ENCODE data around the gene OTUB1. TPM values are rescaled to one million over a fixed set of nuclear protein-coding genes. Genes with fewer than 3 reads are reported as not detected.

Gene OTUB1
- polyA plus RNA-seq, 1 donor (not counting 4 experiments of a cell fraction or from before 2014, with no cell fraction given): 106 TPM

GRCh38 chr11:64011371-64011770 is 25.1 kb downstream of the OTUB1 start:
- Histone ChIP-seq H2AFZ (ENCODE audit: control insufficient read depth, low read length) (no peak overlapping the region), H3K4me1 (ENCODE audit: control insufficient read depth, extremely low read depth, insufficient read depth, low read length) (peaks cover 11% of the 10 kb centered on the region), H3K4me3 (ENCODE audit: control insufficient read depth in 2 of 3, extremely low read depth in 1 of 3, insufficient read depth in 2 of 3, low read depth in 1 of 3, low read length in 3 of 3) (no peak overlapping the region), H3K4me2 (ENCODE audit: control insufficient read depth, extremely low read depth, insufficient read depth, low read depth, low read length) (no peak overlapping the region), H3K36me3 (ENCODE audit: control insufficient read depth in 2 of 2, extremely low read depth in 1 of 2, insufficient read depth in 2 of 2, low read length in 2 of 2) (no peaks in the 10 kb centered on the region), H3K9me3 (ENCODE audit: control insufficient read depth, low read depth, low read length) (no peaks in the 10 kb centered on the region), H3K27me3 (ENCODE audit: control insufficient read depth, extremely low read depth, insufficient read depth, low read length) (peaks cover 27% of the 10 kb centered on the region), H3K27ac (ENCODE audit: control insufficient read depth, insufficient read depth, low read length) (no peak overlapping the region), H4K20me1 (ENCODE audit: control insufficient read depth, extremely low read depth, insufficient read depth, low read length) (no peaks in the 10 kb centered on the region), H3K9me1 (ENCODE audit: control insufficient read depth, extremely low read depth, insufficient read depth, low read length) (no peaks in the 10 kb centered on the region), H3K79me2 (ENCODE audit: control insufficient read depth, insufficient read depth, low read length) (no peaks in the 10 kb centered on the region), H3K9ac (ENCODE audit: control insufficient read depth, extremely low read depth, insufficient read depth, low read length) (no peak overlapping the region)
- no peak for FAIRE-seq
- dilution Hi-C loops (cut with MboI; ENCODE audit: extremely low pct_ligation_motif_present, low sequenced_read_pairs): no loop called here
- TF ChIP-seq EZH2 (IDR thresholded peaks at IDR 0.05; ENCODE audit: low read length) (no peak), CTCF (optimal IDR thresholded peaks at IDR 0.05 in 1 of 3, IDR thresholded peaks at IDR 0.05 in 1 of 3, conservative IDR thresholded peaks at IDR 0.05 in 1 of 3; ENCODE audit: extremely low read depth in 1 of 3, insufficient read depth in 2 of 3, low read length in 3 of 3) (no peak)
- no peak for DNase-seq (ENCODE audit: low read depth, low spot score)

DNA sequence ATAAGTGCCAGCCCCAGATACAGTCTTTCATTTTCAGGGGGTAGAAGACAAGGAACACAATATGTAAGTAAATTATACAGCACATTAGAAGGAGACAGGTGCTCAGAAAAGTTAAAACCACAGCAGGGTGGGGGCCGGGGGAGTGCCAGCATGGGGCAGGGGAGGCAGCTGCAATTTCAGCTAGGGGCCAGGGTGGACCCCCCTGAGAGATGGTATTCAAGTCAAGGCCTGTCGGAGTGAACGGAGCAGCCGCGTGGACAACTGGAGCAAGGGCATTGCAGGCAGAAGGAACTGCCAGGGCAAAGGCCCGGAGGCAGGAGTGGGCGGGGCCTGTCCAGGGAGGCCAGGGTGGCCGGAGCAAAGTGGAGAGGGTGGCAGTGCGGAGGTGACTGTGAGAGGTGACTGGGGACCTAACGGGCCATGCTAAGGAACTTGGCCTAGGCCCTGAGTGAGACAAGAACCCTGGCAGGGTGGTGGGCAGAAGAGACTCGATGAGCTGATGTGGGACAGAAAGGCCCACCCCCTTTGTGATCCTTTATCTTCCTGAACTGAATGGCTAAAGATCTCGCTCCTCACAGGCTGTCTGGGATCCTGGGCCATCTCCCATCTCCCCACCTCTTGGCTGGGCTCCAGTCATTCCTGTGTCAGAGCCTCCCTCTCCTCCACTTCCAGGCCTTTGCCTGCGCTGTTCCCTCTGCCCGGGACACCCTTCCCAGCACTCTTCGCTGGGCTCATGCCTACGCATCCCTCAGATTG is 27.1 kb downstream of the OTUB1 start:
- dilution Hi-C loops (cut with MboI; ENCODE audit: extremely low pct_ligation_motif_present, low sequenced_read_pairs): no loop called here
- H3K9me1 ChIP-seq (ENCODE audit: control insufficient read depth, extremely low read depth, insufficient read depth, low read length): no peaks in the 10 kb centered on the region
- no peak overlapping the region for H3K4me3 ChIP-seq (ENCODE audit: control insufficient read depth in 2 of 3, extremely low read depth in 1 of 3, insufficient read depth in 2 of 3, low read depth in 1 of 3, low read length in 3 of 3)
- no peak overlapping the region for H2AFZ ChIP-seq (ENCODE audit: control insufficient read depth, low read length)
- H3K36me3 ChIP-seq (ENCODE audit: control insufficient read depth in 2 of 2, extremely low read depth in 1 of 2, insufficient read depth in 2 of 2, low read length in 2 of 2): no peaks in the 10 kb centered on the region
- H3K9ac ChIP-seq (ENCODE audit: control insufficient read depth, extremely low read depth, insufficient read depth, low read length): no peak overlapping the region
- TF ChIP-seq CTCF (optimal IDR thresholded peaks at IDR 0.05 in 1 of 3, IDR thresholded peaks at IDR 0.05 in 1 of 3, conservative IDR thresholded peaks at IDR 0.05 in 1 of 3; ENCODE audit: extremely low read depth in 1 of 3, insufficient read depth in 2 of 3, low read length in 3 of 3) (no peak), EZH2 (IDR thresholded peaks at IDR 0.05; ENCODE audit: low read length) (no peak)
- H3K27me3 ChIP-seq (ENCODE audit: control insufficient read depth, extremely low read depth, insufficient read depth, low read length): peaks cover 10% of the 10 kb centered on the region
- no peaks in the 10 kb centered on the region for H3K79me2 ChIP-seq (ENCODE audit: control insufficient read depth, insufficient read depth, low read length)
- H4K20me1 ChIP-seq (ENCODE audit: control insufficient read depth, extremely low read depth, insufficient read depth, low read length): no peaks in the 10 kb centered on the region
- no peaks in the 10 kb centered on the region for H3K4me1 ChIP-seq (ENCODE audit: control insufficient read depth, extremely low read depth, insufficient read depth, low read length)
- no peak overlapping the region for H3K27ac ChIP-seq (ENCODE audit: control insufficient read depth, insufficient read depth, low read length)
- no peak for FAIRE-seq
- H3K4me2 ChIP-seq (ENCODE audit: control insufficient read depth, extremely low read depth, insufficient read depth, low read depth, low read length): no peak overlapping the region
- DNase-seq (ENCODE audit: low read depth, low spot score): no peak
- no peaks in the 10 kb centered on the region for H3K9me3 ChIP-seq (ENCODE audit: control insufficient read depth, low read depth, low read length)
